HG03457 (cell line): ENCODE results near the gene GBA2.
A peak's percentile ranks its signal among the peaks of the same experiment; 100 is the strongest.

Experiments used
- ATAC-seq: cut with Tn5 transposase; IDR thresholded peaks from one replicate; pipeline ENCODE4 v1.9.1; 2021; ENCODE audit warnings: moderate number of reproducible peaks; ENCODE audit not compliant: unreplicated experiment

GBA2 gene

GRCh38 chr9:35766997-35767396, 18.0 kb upstream of the GBA2 start:
- no peak for ATAC-seq

GRCh38 chr9:35763803-35764202, 14.8 kb upstream of the GBA2 start:
- no peak for ATAC-seq

- no peak for ATAC-seq
These were observed 14.2 kb upstream of the GBA2 start for GRCh38 chr9:35763181-35763580.

GRCh38 chr9:35760651-35761050, 11.6 kb upstream of the GBA2 start:
- no peak for ATAC-seq

GRCh38 chr9:35759795-35760194, 10.8 kb upstream of the GBA2 start:
- no peak for ATAC-seq

GRCh38 chr9:35758475-35759050, 9.5 kb upstream of the GBA2 start:
- no peak for ATAC-seq

- no peak for ATAC-seq
These were observed 8.9 kb upstream of the GBA2 start for GRCh38 chr9:35757892-35758275.

- peak; percentile 26 for ATAC-seq
These were observed 8.3 kb upstream of the GBA2 start for GRCh38 chr9:35757226-35757891.

GRCh38 chr9:35756275-35757225, 7.5 kb upstream of the GBA2 start:
- ATAC-seq: peak; percentile 42

GRCh38 chr9:35755071-35755470, 6.0 kb upstream of the GBA2 start:
- no peak for ATAC-seq

GRCh38 chr9:35754264-35754663, 5.2 kb upstream of the GBA2 start, which contains the start of gene MSMP:
MSMP (minus strand) TSS chr9:35754276; CDS start chr9:35754129, 147 bp downstream.
- no peak for ATAC-seq

GRCh38 chr9:35753466-35753865, 4.4 kb upstream of the GBA2 start:
- no peak for ATAC-seq

- ATAC-seq: no peak
These were observed 1.2 kb upstream of the GBA2 start for GRCh38 chr9:35750256-35750531.

GRCh38 chr9:35749515-35750255, 657 bp upstream of the GBA2 start:
- peak; percentile 20 for ATAC-seq

GRCh38 chr9:35748242-35748857, 678 bp downstream of the GBA2 start:
- ATAC-seq: peak; percentile 2

GRCh38 chr9:35746583-35746982, 2.4 kb downstream of the GBA2 start:
- no peak for ATAC-seq

- no peak for ATAC-seq
These were observed 3.5 kb downstream of the GBA2 start for GRCh38 chr9:35745569-35745968.

- no peak for ATAC-seq
These were observed 5.0 kb downstream of the GBA2 start for GRCh38 chr9:35743880-35744518.

- no peak for ATAC-seq
These were observed 5.6 kb downstream of the GBA2 start for GRCh38 chr9:35743452-35743851.

- ATAC-seq: no peak
These were observed 7.3 kb downstream of the GBA2 start for GRCh38 chr9:35741740-35742139.
